ENCODE measurements around the gene C7.
A peak's percentile ranks its signal among the peaks of the same experiment; 100 is the strongest.
"Not testable (repeated sequence)": the region's sequence is repeated elsewhere in the genome, so short reads cannot be mapped to it uniquely, and the experiment has no call there.

The C7 gene

GRCh38 chr5:40909264-40909663, at the start of gene C7:
C7 (plus strand) TSS chr5:40909497; CDS start chr5:40909611, 114 bp downstream.
- no peak for DNase-seq

GRCh38 chr5:40860711-40861110, 48.6 kb upstream of the C7 start:
- DNase-seq, result no peak

- DNase-seq, result not testable (repeated sequence)
Observed at GRCh38 chr5:40865004-40865403, 44.3 kb upstream of the C7 start.

- no peak for DNase-seq
Observed at GRCh38 chr5:40866844-40867243, 42.5 kb upstream of the C7 start.

- DNase-seq, result no peak
Observed at GRCh38 chr5:40869384-40869783, 39.9 kb upstream of the C7 start.

GRCh38 chr5:40871177-40871576, 38.1 kb upstream of the C7 start:
- DNase-seq, result no peak

- DNase-seq, result not testable (repeated sequence)
Observed at GRCh38 chr5:40872253-40872652, 37.0 kb upstream of the C7 start.

GRCh38 chr5:40873286-40873880, 35.9 kb upstream of the C7 start:
- DNase-seq, result no peak

GRCh38 chr5:40875958-40876357, 33.3 kb upstream of the C7 start:
- no peak for DNase-seq

GRCh38 chr5:40877371-40877988, 31.8 kb upstream of the C7 start:
- DNase-seq, result no peak

GRCh38 chr5:40879163-40879942, 29.9 kb upstream of the C7 start:
- DNase-seq, result peak; percentile 55

- DNase-seq, result no peak
Observed at GRCh38 chr5:40882291-40882690, 27.0 kb upstream of the C7 start.

GRCh38 chr5:40883051-40883450, 26.2 kb upstream of the C7 start:
- not testable (repeated sequence) for DNase-seq

GRCh38 chr5:40895440-40896425, 13.6 kb upstream of the C7 start:
- DNase-seq, result not testable (repeated sequence)

GRCh38 chr5:40904205-40904993, 4.9 kb upstream of the C7 start:
- peak; percentile 44 for DNase-seq

GRCh38 chr5:40904994-40905306, 4.3 kb upstream of the C7 start:
- DNase-seq, result no peak

- no peak for DNase-seq
Observed at GRCh38 chr5:40906351-40906751, 2.9 kb upstream of the C7 start.

GRCh38 chr5:40909723-40910122, 426 bp downstream of the C7 start:
- DNase-seq, result no peak

- DNase-seq, result no peak
Observed at GRCh38 chr5:40911266-40911665, 2.0 kb downstream of the C7 start.

- DNase-seq, result no peak
Observed at GRCh38 chr5:40914835-40915234, 5.5 kb downstream of the C7 start.

- DNase-seq, result no peak
Observed at GRCh38 chr5:40915341-40915926, 6.1 kb downstream of the C7 start.

- DNase-seq, result no peak
Observed at GRCh38 chr5:40916226-40916625, 6.9 kb downstream of the C7 start.

Measured in NCI-H1105 treated with DMSO at 0.1 percent for 48 hours (cell line).